ENCODE measurements around the gene IQCN.

DNA sequence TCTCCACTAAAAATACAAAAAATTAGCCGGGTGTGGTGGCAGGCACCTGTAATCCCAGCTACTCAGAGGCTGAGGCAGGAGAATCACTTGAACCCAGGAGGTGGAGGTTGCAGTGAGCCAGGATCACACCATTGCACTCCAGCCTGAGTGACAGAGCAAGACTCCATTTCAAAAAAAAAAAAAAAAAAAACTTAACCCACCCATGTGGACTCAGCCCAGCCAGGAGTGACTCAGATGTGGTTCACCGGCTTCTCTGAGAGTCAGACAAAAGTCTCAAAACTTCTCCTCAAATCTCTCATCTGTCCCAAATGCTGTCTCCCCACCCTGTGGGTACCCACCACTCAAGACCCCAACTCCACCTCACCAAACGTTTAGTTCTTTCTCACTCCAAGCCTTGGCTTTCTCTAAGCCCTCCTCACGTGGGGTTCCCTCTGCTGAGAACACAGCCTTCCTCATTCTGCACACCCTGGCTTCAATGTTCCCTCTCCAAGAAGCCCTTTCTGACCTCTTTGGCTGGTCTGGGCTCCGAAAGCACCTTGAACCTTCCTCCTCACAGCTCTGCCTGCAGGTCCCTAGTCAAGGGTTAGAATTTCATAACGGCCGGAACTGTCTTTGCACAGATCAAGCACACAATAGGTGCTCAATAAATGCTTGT, 59.3 kb downstream of the IQCN start:
- no peak for TF ChIP-seq EP300 (IDR thresholded peaks at IDR 0.05; ENCODE audit: borderline replicate concordance)
- TF ChIP-seq MAX (IDR thresholded peaks at IDR 0.05): no peak
